Stimulated activated CD8-positive, alpha-beta memory T cell treated with anti-CD3 and anti-CD28 coated beads, Interleukin-7, amount 100 ng/mL, for 24 hours (primary cell): ENCODE results near the gene TBC1D22A.

Experiments
- DNase-seq: peaks from one replicate; pipeline ENCODE4 v3.0.0-alpha.2; 2020; ENCODE audit warnings: low read depth

The TBC1D22A gene

GRCh38 chr22:47032956-47033647, 270.7 kb downstream of the TBC1D22A start:
- no peak for DNase-seq

- no peak for DNase-seq
Observed at GRCh38 chr22:47033648-47034000, 271.2 kb downstream of the TBC1D22A start.

GRCh38 chr22:47034076-47034808, 271.8 kb downstream of the TBC1D22A start:
- DNase-seq: no peak

- no peak for DNase-seq
Observed at GRCh38 chr22:47034905-47035419, 272.5 kb downstream of the TBC1D22A start.

GRCh38 chr22:47035425-47035881, 273.0 kb downstream of the TBC1D22A start:
- DNase-seq: no peak

- no peak for DNase-seq
Observed at GRCh38 chr22:47036352-47036751, 273.9 kb downstream of the TBC1D22A start.

GRCh38 chr22:47036936-47037485, 274.6 kb downstream of the TBC1D22A start:
- DNase-seq: no peak

GRCh38 chr22:47038206-47038835, 275.9 kb downstream of the TBC1D22A start:
- no peak for DNase-seq

GRCh38 chr22:47039356-47039755, 276.9 kb downstream of the TBC1D22A start:
- no peak for DNase-seq

GRCh38 chr22:47040486-47041270, 278.2 kb downstream of the TBC1D22A start:
- DNase-seq: no peak

- no peak for DNase-seq
Observed at GRCh38 chr22:47041271-47042115, 279.0 kb downstream of the TBC1D22A start.

GRCh38 chr22:47042116-47042825, 279.8 kb downstream of the TBC1D22A start:
- no peak for DNase-seq

GRCh38 chr22:47042861-47043496, 280.5 kb downstream of the TBC1D22A start:
- DNase-seq: no peak

GRCh38 chr22:47043835-47044721, 281.6 kb downstream of the TBC1D22A start:
- no peak for DNase-seq

- DNase-seq: no peak
Observed at GRCh38 chr22:47044722-47045535, 282.5 kb downstream of the TBC1D22A start.

GRCh38 chr22:47045691-47046410, 283.4 kb downstream of the TBC1D22A start:
- DNase-seq: no peak
